SK-N-SH treated with all-trans-retinoic acid at 6 μM for 48 hours (cell line): ENCODE results near the gene MFAP4.

Experiments used
- ISL1 ChIP-seq: fragments of 250-450 bp; sonication (Bioruptor Pico); IDR thresholded peaks from 2 replicates; pipeline ENCODE4 v2.1.2; 2022; ENCODE audit warnings: mild to moderate bottlenecking, moderate library complexity
- OSR1 ChIP-seq: fragments of 250-450 bp; sonication (Bioruptor Pico); IDR thresholded peaks from 2 replicates; pipeline ENCODE4 v1.8.0; 2022; ENCODE audit warnings: moderate library complexity, mild to moderate bottlenecking, inconsistent platforms
- TCF4 ChIP-seq: fragments of 250-450 bp; sonication (Bioruptor Pico); IDR thresholded peaks from 2 replicates; pipeline ENCODE4 v1.8.0; 2021; ENCODE audit warnings: mild to moderate bottlenecking, moderate library complexity, borderline replicate concordance
- TOX ChIP-seq: fragments of 250-450 bp; sonication (Bioruptor Pico); IDR thresholded peaks from 2 replicates; pipeline ENCODE4 v1.8.0; 2021; ENCODE audit warnings: mild to moderate bottlenecking, moderate library complexity, borderline replicate concordance
- ZFP30 ChIP-seq: fragments of 450-650 bp; formaldehyde crosslinking; IDR thresholded peaks from 2 replicates; pipeline ENCODE4 v1.5.0; 2022; ENCODE audit warnings: mild to moderate bottlenecking, moderate library complexity
- TF ChIP-seq, protein P1 (sequence below): fragments of 250-450 bp; sonication (Bioruptor Pico); IDR thresholded peaks from 2 replicates; pipeline ENCODE4 v1.5.1; 2020; ENCODE audit warnings: low read depth, mild to moderate bottlenecking, moderate library complexity

DNA sequence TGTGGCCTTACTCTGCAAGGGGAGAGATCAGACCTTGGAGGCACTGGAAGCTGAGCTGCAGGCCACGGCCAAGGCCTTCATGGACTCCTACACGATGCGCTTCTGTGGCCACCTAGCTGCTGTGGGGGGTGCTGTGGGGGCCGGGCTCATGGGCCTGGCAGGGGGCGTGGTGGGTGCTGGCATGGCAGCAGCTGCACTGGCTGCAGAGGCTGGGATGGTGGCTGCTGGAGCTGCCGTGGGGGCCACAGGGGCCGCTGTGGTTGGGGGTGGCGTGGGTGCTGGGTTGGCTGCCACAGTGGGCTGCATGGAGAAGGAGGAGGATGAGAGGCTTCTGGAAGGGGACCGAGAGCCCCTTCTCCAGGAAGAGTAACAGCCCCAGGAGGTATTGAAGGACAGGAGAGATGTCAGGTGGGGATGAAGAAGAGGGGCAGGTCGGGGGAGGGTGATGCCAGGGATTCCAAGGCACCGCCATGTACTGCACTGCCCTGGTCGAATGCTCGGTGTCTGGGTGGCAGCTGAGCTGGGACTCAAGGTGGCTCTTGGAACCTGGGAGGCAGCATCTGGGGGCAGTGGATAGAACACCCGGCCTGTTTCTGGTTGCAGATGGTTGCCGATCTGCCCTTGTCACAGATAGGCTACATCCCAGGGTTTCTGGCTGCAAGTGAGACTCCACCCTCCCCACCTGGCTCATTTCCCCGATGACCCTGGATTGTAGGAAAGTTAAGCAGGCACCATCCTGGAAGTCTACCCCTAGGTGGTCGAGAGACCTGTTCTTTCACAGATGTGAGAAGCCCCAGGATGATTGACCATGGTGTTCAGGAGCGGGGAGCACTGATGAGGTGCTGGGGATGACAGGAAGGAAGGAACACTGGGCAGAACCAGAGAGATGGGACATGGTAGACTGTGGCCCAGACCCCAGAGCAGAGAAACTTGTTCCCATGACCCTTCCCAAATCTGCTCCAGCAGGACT lies 29.1 kb upstream of the MFAP4 start:
- TF ChIP-seq ISL1 (no peak), ZFP30 (CRISPR knock-in tag) (no peak), TCF4 (CRISPR knock-in tag) (no peak), TOX (CRISPR knock-in tag) (no peak), OSR1 (no peak)
- TF ChIP-seq, protein P1, sequence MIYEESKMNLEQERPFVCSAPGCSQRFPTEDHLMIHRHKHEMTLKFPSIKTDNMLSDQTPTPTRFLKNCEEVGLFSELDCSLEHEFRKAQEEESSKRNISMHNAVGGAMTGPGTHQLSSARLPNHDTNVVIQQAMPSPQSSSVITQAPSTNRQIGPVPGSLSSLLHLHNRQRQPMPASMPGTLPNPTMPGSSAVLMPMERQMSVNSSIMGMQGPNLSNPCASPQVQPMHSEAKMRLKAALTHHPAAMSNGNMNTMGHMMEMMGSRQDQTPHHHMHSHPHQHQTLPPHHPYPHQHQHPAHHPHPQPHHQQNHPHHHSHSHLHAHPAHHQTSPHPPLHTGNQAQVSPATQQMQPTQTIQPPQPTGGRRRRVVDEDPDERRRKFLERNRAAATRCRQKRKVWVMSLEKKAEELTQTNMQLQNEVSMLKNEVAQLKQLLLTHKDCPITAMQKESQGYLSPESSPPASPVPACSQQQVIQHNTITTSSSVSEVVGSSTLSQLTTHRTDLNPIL (CRISPR knock-in tag) = no peak
